GM12878 (cell line): ENCODE measurements around the gene CD1D.

Experiments used
- CREB1 ChIP-seq: IDR thresholded peaks from 2 replicates; pipeline ENCODE4 v1.6.1; 2012; ENCODE audit warnings: low read depth, mild to moderate bottlenecking, inconsistent platforms
- EGR1 ChIP-seq, 2 experiments: IDR thresholded peaks; 1 replicate in 1 of 2; 2 replicates in 1 of 2; pipeline ENCODE4 v1.6.1; 2011 to 2012; ENCODE audit warnings: low read depth in 2 of 2, low read length in 2 of 2, borderline replicate concordance in 1 of 2, mild to moderate bottlenecking in 1 of 2, moderate library complexity in 1 of 2
- ESRRA ChIP-seq: IDR thresholded peaks from 2 replicates; pipeline ENCODE4 v1.6.1; 2012; ENCODE audit warnings: mild to moderate bottlenecking, low read length, improper control_type of control experiment
- POLR2AphosphoS5 ChIP-seq: IDR thresholded peaks from 2 replicates; pipeline ENCODE4 v1.6.1; 2011; ENCODE audit warnings: mild to moderate bottlenecking, low read length, inconsistent platforms
- RAD21 ChIP-seq: IDR thresholded peaks from 2 replicates; pipeline ENCODE4 v1.6.1; 2011; ENCODE audit warnings: mild to moderate bottlenecking, low read depth, low read length, moderate library complexity; ENCODE audit not compliant: insufficient read depth
- REST ChIP-seq: IDR thresholded peaks from 2 replicates; pipeline ENCODE4 v1.6.1; 2012; ENCODE audit warnings: mild to moderate bottlenecking, low read depth, low read length
- SPI1 ChIP-seq: IDR thresholded peaks from 2 replicates; pipeline ENCODE4 v1.6.1; 2011; ENCODE audit warnings: low read depth, mild to moderate bottlenecking, low read length, moderate library complexity, borderline replicate concordance; ENCODE audit not compliant: insufficient read depth
- TAF1 ChIP-seq: IDR thresholded peaks from 2 replicates; pipeline ENCODE4 v1.6.1; 2011; ENCODE audit warnings: mild to moderate bottlenecking, low read depth, low read length, borderline replicate concordance
- YY1 ChIP-seq: IDR thresholded peaks from 2 replicates; pipeline ENCODE4 v1.6.1; 2011; ENCODE audit warnings: low read depth, mild to moderate bottlenecking, low read length
- TF ChIP-seq, protein P1 (sequence below), 3 experiments: IDR thresholded peaks in 2 of 3; conservative IDR thresholded peaks in 1 of 3; 2 replicates each; pipeline ENCODE4 v1.5.1; 2011; ENCODE audit warnings: low read depth in 3 of 3, low read length in 3 of 3, mild to moderate bottlenecking in 3 of 3, control low read depth in 2 of 3, moderate library complexity in 2 of 3, inconsistent platforms in 1 of 3, mixed read lengths in 1 of 3; ENCODE audit not compliant: control insufficient read depth in 2 of 3, insufficient read depth in 1 of 3; ENCODE audit errors: extremely low read depth in 1 of 3
- TF ChIP-seq, protein P2 (sequence below): fragments of 450-650 bp; IDR thresholded peaks from 2 replicates; pipeline ENCODE4 v1.6.1; 2017; ENCODE audit warnings: mild to moderate bottlenecking, low read depth, inconsistent platforms; ENCODE audit not compliant: poor library complexity, severe bottlenecking
- TF ChIP-seq, protein P3 (sequence below): fragments of 450-650 bp; formaldehyde crosslinking; IDR thresholded peaks from 2 replicates; pipeline ENCODE4 v1.5.0; 2022; ENCODE audit warnings: mild to moderate bottlenecking, missing genetic modification characterization
- TF ChIP-seq, protein P4 (sequence below): fragments of 450-650 bp; IDR thresholded peaks from 2 replicates; pipeline ENCODE4 v1.6.1; 2017; ENCODE audit warnings: mild to moderate bottlenecking, moderate library complexity

DNA sequence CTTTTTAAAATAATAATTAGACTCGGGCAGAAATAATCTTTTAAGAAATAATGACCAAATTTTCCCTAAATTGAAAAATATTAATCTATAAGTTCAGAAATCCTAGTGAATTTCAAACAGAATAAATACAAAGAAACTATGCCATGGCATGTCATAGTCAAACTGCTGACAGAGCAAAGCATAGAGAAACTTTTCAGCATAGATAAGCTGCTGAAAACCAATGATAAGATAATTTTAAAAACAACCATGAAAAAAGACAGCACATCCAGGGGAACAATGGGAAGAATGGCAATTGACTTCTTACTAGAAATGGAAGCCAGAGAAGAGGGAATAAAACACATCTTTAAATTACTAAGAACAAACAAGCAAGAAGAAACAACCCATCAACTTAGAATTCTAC lies 19.8 kb downstream of the CD1D start:
- no peak for TF ChIP-seq EGR1 (IDR thresholded peaks at IDR 0.05; ENCODE audit: borderline replicate concordance in 1 of 2, low read depth in 2 of 2, low read length in 2 of 2)
- TF ChIP-seq TAF1, result no peak
- TF ChIP-seq RAD21, result no peak
- TF ChIP-seq, protein P1, sequence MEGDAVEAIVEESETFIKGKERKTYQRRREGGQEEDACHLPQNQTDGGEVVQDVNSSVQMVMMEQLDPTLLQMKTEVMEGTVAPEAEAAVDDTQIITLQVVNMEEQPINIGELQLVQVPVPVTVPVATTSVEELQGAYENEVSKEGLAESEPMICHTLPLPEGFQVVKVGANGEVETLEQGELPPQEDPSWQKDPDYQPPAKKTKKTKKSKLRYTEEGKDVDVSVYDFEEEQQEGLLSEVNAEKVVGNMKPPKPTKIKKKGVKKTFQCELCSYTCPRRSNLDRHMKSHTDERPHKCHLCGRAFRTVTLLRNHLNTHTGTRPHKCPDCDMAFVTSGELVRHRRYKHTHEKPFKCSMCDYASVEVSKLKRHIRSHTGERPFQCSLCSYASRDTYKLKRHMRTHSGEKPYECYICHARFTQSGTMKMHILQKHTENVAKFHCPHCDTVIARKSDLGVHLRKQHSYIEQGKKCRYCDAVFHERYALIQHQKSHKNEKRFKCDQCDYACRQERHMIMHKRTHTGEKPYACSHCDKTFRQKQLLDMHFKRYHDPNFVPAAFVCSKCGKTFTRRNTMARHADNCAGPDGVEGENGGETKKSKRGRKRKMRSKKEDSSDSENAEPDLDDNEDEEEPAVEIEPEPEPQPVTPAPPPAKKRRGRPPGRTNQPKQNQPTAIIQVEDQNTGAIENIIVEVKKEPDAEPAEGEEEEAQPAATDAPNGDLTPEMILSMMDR (IDR thresholded peaks at IDR 0.05 in 2 of 3, conservative IDR thresholded peaks at IDR 0.05 in 1 of 3; ENCODE audit: control insufficient read depth in 2 of 3, extremely low read depth in 1 of 3, insufficient read depth in 1 of 3, low read depth in 3 of 3, low read length in 3 of 3), result no peak
- TF ChIP-seq, protein P2, sequence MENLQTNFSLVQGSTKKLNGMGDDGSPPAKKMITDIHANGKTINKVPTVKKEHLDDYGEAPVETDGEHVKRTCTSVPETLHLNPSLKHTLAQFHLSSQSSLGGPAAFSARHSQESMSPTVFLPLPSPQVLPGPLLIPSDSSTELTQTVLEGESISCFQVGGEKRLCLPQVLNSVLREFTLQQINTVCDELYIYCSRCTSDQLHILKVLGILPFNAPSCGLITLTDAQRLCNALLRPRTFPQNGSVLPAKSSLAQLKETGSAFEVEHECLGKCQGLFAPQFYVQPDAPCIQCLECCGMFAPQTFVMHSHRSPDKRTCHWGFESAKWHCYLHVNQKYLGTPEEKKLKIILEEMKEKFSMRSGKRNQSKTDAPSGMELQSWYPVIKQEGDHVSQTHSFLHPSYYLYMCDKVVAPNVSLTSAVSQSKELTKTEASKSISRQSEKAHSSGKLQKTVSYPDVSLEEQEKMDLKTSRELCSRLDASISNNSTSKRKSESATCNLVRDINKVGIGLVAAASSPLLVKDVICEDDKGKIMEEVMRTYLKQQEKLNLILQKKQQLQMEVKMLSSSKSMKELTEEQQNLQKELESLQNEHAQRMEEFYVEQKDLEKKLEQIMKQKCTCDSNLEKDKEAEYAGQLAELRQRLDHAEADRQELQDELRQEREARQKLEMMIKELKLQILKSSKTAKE, result no peak
- no peak for TF ChIP-seq ESRRA
- TF ChIP-seq REST, result no peak
- no peak for TF ChIP-seq POLR2AphosphoS5
- no peak for TF ChIP-seq YY1
- no peak for TF ChIP-seq SPI1
- TF ChIP-seq, protein P3, sequence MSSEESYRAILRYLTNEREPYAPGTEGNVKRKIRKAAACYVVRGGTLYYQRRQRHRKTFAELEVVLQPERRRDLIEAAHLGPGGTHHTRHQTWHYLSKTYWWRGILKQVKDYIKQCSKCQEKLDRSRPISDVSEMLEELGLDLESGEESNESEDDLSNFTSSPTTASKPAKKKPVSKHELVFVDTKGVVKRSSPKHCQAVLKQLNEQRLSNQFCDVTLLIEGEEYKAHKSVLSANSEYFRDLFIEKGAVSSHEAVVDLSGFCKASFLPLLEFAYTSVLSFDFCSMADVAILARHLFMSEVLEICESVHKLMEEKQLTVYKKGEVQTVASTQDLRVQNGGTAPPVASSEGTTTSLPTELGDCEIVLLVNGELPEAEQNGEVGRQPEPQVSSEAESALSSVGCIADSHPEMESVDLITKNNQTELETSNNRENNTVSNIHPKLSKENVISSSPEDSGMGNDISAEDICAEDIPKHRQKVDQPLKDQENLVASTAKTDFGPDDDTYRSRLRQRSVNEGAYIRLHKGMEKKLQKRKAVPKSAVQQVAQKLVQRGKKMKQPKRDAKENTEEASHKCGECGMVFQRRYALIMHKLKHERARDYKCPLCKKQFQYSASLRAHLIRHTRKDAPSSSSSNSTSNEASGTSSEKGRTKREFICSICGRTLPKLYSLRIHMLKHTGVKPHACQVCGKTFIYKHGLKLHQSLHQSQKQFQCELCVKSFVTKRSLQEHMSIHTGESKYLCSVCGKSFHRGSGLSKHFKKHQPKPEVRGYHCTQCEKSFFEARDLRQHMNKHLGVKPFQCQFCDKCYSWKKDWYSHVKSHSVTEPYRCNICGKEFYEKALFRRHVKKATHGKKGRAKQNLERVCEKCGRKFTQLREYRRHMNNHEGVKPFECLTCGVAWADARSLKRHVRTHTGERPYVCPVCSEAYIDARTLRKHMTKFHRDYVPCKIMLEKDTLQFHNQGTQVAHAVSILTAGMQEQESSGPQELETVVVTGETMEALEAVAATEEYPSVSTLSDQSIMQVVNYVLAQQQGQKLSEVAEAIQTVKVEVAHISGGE (CRISPR knock-in tag), result no peak
- TF ChIP-seq CREB1, result no peak
- TF ChIP-seq, protein P4, sequence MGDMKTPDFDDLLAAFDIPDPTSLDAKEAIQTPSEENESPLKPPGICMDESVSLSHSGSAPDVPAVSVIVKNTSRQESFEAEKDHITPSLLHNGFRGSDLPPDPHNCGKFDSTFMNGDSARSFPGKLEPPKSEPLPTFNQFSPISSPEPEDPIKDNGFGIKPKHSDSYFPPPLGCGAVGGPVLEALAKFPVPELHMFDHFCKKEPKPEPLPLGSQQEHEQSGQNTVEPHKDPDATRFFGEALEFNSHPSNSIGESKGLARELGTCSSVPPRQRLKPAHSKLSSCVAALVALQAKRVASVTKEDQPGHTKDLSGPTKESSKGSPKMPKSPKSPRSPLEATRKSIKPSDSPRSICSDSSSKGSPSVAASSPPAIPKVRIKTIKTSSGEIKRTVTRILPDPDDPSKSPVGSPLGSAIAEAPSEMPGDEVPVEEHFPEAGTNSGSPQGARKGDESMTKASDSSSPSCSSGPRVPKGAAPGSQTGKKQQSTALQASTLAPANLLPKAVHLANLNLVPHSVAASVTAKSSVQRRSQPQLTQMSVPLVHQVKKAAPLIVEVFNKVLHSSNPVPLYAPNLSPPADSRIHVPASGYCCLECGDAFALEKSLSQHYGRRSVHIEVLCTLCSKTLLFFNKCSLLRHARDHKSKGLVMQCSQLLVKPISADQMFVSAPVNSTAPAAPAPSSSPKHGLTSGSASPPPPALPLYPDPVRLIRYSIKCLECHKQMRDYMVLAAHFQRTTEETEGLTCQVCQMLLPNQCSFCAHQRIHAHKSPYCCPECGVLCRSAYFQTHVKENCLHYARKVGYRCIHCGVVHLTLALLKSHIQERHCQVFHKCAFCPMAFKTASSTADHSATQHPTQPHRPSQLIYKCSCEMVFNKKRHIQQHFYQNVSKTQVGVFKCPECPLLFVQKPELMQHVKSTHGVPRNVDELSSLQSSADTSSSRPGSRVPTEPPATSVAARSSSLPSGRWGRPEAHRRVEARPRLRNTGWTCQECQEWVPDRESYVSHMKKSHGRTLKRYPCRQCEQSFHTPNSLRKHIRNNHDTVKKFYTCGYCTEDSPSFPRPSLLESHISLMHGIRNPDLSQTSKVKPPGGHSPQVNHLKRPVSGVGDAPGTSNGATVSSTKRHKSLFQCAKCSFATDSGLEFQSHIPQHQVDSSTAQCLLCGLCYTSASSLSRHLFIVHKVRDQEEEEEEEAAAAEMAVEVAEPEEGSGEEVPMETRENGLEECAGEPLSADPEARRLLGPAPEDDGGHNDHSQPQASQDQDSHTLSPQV, result no peak
